HG03558 (cell line): ENCODE data around the gene AKNA.
"Not testable (repeated sequence)": the region's sequence is repeated elsewhere in the genome, so short reads cannot be mapped to it uniquely, and the experiment has no call there.

Experiments
- ATAC-seq: cut with Tn5 transposase; IDR thresholded peaks from one replicate; pipeline ENCODE4 v1.9.1; 2021; ENCODE audit warnings: moderate number of reproducible peaks; ENCODE audit not compliant: unreplicated experiment; ENCODE audit errors: extremely low read depth

AKNA gene

DNA sequence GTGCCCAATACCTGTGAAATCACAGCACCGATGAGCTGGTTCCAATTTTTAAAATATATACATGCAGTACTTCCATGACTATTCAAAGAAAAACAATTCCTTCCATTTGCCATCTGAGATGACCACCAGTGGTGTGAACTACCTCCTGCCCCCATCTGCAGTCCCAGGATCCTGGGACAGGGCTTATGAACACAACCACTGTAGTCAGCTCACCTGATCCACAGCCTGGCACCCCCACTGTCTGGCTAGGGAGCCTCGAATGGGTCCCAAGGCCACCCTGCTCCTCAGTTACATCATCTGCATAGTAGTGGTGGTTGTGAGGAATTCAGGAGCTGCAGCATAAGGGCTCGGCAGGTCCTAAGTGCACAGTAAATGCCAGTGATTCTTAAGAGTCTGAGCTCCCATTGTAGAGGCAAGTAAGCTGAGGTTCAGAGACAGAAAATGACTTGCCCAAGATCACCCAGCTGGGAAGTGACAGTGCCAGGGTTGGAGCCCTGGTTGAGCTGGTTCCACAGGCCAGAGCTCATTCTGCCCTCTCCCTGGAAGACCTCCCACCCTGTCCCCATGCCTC, 62.0 kb downstream of the AKNA start:
- not testable (repeated sequence) for ATAC-seq

DNA sequence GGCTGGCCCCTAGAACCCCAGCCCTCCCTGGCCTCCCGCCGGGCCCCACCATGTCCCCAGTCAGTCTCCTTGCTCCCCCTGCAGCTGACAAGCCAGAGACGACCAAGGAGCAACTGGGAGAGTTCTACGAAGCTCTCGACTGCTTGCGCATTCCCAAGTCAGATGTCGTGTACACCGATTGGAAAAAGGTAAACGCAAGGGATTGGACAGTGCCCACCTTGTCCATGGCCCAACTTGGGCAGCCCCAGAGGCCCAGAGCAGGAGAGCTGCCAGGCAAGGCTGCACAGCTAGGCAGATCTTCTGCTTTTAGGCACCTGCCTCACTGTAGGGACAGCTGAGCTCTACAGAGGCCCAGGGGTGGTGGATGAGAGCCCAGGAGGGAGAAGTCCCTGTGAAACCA, 62.8 kb downstream of the AKNA start:
- ATAC-seq: not testable (repeated sequence)

DNA sequence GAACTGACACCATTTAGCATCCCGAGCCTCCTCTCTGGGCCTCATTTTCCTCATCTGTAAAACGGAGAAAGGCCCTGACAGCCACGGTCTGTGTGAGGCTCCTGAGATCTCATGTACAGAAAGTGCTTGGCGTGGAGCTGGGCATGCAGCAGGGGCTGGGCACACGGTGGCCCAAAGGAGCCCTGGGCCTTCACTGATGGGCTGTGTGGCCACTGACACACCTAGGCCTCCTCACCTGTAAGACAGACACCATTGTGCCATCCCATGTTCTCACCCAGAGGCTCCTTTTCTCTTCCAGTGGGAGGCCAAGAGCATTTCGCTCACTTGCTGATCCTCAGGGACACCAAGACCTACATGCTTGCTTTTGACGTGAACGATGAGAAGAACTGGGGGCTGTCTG, 63.3 kb downstream of the AKNA start:
- no peak for ATAC-seq

DNA sequence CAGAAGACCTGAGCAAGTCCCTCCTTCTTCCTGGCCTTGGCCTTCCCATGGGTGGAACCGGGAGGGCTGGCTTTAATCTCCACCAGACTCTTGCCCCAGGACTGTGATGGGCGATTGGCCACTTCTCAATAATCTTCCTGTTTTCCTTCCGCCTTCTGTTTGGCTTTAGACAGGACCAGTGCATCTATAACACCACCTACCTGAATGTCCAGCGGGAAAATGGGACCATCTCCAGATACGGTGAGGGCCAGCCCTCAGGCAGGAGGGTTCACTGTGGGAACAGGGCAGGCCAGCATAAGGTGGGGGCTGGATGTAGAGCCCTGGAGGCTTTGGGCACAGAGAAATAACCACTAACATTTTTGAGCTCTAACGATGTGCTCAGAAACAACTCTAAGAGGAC, 63.9 kb downstream of the AKNA start:
- not testable (repeated sequence) for ATAC-seq

DNA sequence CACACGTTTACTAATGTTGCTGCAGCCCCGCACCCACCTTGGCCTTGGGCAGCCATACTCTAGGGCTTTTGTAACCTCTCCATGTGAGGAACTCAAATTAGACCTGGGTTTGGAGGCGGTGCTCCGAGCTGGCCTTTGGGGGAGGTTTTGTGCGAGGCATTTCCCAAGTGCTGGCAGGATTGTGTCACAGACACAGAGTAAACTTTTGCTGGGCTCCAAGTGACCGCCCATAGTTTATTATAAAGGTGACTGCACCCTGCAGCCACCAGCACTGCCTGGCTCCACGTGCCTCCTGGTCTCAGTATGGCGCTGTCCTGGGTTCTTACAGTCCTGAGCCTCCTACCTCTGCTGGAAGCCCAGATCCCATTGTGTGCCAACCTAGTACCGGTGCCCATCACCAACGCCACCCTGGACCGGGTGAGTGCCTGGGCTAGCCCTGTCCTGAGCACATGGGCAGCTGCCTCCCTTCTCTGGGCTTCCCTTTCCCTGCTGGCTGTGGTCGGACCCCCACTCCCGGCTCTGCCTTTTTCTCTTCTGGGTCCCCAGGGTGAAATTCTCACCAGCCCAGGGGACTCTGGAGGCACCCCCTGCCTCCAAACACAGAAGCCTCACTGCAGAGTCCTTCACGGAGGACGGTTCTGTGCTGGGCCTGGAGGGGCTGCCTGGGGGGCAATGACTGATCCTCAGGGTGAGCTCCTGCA, 64.8 kb downstream of the AKNA start, which contains the start of gene ORM1:
TSS of gene ORM1 (plus strand) at position 268 of the 701 bp plus-strand sequence. CDS start at position 304, 36 bp downstream.
- not testable (repeated sequence) for ATAC-seq

DNA sequence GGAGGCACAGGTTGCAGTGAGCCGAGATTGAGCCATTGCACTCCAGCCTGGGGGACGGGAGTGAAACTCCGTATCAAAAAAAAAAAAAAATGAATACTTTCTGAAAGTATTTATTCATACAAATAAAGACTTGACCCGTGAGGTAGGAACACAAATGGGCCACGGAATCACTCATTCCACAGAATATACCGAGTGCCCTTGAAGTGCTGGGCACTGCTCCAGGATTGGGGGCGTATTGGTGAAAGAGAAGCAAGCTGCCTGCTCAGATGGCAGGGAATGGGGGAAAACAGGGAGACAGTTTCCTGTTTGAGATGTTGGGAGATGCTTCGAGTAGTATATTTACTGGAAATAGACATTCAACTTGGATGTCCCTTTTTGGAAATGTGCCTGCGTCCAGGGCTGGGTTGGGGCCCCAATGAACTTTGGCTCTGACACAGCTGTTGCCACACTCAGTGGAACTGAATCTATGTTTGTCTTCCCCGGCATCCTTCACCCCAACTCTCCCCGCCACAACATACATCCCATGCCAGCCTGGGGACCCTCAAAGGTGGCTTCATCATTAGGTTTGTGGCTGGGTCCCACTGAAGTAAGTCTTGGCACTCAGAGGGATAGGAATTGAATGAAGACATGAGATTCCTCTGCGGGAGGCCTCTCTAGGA, 65.5 kb downstream of the AKNA start:
- not testable (repeated sequence) for ATAC-seq

DNA sequence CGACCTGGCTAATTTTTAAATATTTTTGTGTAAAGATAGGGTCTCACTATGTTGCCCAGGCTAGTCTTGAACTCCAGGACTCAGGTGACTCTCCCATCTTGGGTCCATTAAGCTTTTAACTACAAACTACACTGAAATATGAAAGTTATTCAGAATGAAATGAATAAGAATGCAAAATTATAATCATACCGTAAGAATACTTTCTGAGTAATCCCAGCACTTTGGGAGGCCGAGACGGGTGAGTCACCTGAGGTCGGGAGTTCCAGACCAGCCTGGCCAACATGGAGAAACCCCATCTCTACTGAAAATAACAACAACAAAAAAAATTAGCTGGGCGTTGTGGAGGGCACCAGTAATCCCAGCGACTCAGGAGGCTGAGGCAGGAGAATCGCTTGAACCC, 66.0 kb downstream of the AKNA start:
- ATAC-seq: no peak

DNA sequence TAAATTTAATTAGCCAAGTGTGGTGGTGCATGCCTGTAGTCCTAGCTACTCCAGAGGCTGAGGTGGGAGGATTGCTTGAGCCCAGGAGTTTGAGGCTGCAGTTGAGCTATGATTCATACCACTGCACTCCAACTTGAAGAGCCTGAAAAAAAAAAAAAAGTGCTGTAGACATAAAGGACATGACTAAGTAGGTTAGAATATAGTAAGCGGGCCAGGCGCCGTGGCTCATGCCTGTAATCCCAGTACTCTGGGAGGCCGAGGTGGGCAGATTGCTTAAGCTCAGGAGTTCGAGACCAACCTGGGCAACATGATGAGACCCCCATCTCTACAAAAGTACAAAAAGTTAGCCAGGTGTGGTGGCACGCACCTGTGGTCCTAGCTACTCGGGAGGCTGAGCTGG, 67.1 kb downstream of the AKNA start:
- ATAC-seq: not testable (repeated sequence)

DNA sequence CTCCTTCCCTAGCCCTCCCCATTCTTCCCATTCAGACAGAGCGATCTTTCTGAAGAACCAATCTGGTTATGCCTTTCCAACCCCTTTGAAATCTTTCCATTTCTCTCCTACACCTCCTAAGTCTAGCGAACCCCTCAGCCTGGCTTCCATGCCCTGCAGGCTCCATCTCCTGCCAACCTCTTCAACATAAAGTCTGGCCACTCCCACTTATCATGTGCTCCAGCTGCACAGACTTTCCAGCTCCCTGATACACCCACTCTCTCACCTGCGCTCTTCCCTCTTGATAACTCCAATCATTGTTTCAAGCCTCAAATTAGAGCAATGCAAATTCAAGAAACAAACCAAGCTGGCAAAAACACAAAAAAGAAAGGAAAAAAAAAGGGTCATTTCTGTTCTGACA, 68.6 kb downstream of the AKNA start:
- no peak for ATAC-seq

DNA sequence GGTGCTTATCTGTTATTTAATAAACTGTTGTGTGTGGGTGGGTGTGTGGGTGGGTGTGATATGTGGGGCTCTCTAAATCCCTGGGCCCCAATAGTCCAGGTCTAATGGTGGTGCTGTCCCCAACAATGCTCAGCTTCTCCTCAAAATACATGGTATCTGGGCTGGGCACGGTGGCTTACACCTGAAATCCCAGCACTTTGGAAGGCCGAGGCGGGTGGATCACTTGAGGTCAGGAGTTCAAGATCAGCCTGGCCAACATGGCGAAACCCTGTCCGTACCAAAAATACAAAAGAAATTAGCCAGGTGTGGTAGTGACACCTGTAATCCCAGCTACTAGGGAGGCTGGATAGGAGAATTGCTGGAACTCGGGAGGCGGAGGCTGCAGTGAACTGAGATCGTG, 69.4 kb downstream of the AKNA start:
- ATAC-seq: no peak

DNA sequence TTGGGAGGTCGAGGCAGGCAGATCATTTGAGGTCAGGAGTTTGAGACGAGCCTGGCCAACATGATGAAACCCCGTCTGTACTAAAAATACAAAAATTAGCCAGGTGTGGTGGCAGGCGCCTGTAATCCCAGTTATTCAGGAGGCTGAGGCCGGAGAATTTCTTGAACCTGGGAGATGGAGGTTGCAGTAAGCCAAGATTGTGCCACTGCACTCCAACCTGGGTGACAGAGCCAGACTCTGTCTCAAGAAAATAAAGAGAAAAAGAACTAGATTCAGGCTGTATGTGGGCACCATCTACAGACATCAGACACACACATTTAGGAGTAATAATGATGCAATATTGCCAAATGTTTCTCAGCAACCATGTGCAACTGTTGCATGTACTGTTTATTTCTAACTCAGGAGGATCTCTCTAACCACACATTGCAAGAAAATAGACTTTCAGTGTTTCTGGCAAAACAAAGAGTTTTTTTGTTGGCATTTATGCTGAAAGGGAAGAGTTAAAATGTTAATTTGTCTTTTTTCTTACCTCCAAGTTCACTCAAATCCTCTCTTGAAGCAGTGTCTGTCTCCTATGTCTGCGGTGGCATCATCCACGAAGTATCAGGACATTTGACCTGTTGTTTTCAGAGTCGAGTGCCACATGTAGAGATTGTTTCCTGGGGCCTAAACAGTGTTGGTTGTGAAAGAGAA, 70.0 kb downstream of the AKNA start:
- no peak for ATAC-seq

DNA sequence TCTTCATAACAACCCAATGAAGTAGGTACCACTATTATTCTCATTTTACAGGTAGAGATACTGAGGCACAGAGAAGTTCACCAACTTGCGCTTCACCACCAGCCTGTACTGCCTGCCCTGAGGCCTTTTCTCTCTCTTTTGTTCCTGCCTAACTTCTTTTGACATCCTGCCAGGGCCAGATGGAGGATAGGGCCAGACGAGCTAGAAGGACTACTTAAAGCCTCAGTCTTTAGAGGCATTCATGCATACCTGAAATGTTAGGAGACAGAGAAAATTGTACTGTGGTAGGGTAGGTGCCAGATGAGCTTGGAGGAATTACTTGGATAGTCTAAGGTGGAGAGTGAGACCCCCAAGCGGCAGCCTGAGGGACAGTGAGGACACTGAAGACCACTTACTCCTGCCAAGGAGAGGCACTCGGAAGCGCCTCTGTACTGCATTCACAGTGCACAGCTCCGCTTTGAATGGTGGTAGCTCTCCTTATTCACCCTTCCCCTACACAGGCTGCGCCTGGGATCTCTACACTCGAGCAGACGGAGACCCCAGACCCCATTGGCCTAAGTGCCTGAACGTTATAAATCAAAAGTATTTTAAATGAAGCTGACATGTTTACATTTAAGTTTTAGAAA, 71.1 kb downstream of the AKNA start:
- ATAC-seq: no peak

DNA sequence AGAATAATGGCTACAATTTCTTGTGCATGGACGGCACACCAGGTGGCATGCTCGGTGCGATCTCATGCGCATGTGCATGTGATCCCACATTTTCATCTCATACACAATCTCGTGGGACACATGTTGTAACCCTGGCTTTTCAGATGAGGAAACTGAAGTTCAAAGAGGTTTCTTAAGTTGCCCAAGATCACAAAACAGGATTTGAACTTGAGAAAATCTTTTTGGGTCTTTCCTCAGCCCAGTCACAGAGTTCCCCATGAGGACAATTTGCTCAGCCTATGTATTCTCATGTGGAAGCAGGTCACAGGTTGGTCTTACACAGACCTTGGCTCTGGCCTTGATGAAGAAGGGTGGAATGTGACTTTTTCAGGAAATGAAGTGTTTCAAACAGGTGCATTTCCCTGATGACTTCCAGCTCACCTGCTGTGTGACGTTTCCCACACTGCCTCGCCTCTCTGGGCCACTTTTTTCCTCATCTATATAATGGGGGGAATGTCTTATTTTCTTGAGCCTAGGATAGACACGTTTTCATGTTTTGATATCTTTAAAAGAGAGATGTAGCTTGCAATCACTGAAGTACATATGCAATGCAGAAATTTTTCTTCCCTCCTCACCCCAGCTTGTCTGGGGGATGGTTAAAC, 71.9 kb downstream of the AKNA start:
- no peak for ATAC-seq

DNA sequence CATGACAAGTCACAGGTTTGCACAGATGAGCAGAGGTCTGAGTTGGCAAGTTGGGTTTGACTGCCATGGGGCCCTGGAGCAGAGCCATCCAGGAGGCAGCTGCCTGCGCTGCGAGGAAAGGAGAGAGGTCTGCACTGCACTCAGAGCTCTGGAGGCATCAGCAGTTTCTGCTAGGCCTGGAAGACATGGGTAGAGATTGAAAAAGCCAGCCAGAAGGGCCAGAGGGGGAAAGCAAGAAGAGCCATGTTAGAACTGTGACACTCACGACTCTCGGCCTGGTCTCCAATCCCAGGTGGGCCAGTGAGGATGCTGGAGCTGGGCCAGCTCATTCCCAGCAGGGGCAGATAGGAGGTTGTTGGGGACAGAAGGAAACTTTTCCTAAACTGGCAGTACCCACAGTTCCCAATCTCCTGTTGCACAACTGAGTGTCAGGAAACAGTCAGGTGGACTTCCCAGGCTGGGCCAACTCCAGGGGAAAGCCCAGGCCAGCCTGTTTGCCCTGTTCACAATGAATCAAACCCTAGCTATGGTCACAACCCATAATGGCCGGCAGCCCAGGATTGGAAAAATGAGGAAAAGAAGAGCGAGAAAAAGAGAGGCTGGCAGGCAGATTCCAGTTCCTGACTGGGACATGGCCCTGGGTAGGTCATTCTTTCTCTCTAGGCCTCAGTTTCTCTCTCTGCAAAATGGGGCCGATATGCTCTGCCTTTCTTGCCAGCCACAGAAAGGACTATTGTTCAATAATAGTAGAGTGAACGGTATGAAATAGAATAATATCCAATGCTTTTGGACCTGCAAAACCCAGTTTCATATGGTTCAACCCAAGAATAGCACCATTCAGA, 72.7 kb downstream of the AKNA start:
- ATAC-seq: no peak

DNA sequence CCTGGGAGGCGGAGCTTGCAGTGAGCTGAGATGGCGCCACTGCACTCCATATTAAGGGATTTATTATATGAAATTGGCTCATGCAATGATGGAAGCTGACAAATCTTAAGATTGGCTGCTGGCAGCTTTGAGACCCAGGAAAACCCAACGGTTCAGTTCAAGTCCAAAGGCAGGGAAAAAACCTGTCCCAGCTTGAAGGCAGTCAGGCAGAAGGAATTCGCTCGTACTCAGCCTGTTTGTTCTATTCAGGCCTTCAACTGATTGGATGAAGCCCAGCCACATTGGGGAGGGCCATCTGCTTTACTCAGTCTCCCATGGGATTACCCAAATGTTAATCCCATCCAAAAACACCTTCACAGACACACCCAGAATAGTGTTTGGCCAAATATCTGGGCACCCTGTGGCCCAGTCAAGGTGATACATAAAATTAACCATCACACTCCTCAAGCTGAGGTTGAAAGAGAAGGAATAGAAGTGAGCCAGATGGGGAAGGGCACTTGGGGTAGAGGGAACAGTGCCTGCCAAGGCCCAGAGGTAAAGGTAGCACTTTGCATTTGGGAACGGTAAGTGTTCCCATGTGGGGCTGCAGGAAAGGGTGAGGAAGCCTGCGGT, 73.4 kb downstream of the AKNA start:
- ATAC-seq: no peak

DNA sequence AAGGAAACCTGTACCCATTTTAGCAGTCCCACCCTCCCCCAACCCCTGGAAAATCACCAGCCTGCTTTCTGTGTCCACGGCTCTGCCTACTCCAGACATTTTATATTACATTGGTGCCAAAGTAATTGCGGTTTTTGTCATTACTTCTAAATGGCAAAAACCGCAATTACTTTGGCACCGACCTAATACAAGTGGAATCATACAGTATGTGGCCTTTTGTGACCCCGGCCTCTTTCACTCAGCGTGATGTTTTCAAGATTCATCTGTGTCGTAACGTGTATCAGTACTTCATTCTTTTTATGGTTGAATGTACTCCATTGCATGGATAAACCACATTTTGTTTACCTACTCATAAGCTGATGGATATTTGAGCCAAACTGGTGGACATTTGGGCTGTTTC, 74.6 kb downstream of the AKNA start:
- ATAC-seq: no peak

DNA sequence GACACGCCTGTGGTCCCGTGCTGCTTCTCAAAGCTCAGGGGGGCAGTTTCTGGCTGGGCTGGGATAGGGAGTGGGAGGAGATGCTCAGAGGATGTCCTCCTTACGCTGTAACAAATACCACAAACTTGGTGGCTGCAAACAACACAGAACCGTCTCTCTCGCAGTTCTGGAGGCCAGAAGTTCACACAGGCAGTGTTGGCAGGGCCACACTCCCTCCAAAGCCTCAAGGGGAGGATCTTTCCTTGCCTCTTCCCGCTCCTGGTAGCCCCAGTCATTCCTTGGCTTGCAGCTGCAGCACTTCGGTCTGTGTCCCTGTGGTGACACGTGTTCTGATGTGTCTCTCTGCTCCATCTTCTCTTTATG, 75.3 kb downstream of the AKNA start:
- no peak for ATAC-seq

DNA sequence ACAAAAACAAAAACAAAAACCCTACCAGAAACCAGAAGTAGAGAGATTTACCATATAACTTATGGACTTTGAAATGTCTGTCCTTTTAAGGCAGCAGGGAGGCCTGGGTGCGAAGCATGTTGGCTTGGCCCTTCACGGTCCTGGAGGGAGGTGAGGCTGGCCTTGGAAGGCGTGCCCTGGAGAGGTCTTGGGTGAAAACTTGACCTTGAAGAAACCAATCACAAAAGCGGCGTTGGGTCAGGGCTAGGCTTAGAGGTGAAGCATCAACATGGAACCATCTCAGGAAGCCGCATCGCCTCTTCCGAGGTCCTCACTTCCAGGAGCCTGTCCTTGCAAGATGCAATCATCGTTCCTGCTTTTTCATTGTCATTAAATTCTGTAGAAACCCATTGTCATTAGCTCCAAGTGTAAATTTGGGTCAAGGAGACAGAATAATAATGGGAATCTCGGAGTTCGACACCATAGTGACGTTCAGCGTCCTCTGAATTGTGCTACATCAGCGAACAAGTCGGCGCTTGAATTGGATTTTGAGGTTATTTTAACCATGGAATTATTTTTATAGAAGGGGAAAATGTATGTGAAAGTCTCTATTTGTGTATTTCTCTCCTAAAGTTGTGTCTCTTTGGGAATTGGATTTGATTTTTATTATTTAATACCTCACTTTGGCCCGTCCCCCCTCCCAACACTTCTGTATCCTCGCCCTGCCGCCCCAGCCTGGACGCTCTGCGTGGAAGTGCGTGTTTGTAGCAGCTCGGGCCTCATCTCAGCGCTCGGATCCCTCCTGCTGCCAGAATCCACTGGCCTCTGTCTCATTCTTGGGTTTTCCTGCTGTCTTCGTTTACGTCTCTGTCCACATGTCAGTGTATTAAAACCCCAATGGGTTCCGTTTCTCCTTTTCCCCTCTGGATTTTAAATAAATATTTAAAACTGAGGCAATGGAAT, 75.9 kb downstream of the AKNA start:
- no peak for ATAC-seq
